HG03175 (cell line): ENCODE data around the gene MYH4.

ENCODE experiments used
- ATAC-seq: cut with Tn5 transposase; IDR thresholded peaks from one replicate; pipeline ENCODE4 v1.9.1; 2021; ENCODE audit warnings: mild to moderate bottlenecking, moderate library complexity; ENCODE audit not compliant: unreplicated experiment

Gene MYH4

DNA sequence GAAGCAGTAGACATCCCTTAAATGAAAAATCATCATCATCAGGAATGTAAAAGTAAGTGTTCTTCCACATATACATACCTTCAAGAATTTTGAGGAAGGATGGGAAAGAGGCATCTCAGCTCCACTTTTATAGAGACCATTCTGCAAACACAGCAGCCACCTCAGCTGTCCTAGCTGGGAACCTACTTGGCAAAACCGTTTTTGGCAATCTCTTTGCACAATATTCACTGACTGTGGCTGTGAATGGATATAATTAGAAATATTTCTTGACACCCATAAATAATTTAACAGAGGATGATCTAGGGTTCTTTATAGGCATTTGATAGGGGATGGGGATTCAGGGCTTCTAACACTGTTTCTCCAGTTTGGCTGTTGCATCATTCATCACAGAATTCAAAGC lies at the start of gene MYH4:
MYH4 (minus strand) TSS at position 101 of the 400 bp plus-strand sequence. CDS start 2,814 bp downstream, outside the sequence.
- no peak for ATAC-seq

DNA sequence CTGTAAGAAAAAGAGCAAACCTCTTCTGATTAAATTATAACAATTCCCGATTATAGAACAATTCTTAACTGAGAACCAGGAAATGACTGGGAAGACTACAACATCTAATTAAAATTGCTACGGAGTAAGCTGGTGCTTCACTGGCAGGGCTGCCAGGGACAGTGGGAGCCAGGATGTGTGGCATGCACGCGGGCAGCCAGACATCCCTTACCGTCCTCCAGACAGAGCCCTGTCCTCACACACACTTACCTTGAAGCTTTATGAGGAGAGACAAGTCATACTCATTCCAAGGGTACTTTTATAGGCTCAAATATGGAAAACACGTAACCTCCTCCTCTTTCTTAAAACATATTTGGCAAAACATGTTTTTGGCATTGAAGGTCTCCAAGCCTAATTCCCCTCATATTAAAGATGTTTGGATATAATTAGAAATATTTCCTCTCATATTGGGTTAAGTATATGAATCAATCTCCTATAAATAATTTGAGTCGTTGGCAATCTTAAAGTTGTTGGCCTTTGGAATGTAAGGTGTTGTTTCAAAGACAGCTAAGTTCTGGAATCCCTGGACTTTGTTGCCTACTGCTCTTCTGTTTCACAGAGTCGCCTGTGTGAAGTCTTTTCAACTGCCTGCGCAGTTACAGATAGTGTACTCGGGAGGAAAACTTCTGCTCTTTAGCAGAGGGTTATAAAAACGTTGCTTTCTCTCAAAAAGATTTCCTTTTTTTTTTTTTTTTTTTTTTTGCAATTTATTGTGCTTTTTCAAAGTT lies 49.1 kb upstream of the MYH4 start, which contains the start of gene MYH1:
MYH1 (minus strand) TSS at position 272 of the 767 bp plus-strand sequence. CDS start 1,900 bp downstream, outside the sequence.
- no peak for ATAC-seq

DNA sequence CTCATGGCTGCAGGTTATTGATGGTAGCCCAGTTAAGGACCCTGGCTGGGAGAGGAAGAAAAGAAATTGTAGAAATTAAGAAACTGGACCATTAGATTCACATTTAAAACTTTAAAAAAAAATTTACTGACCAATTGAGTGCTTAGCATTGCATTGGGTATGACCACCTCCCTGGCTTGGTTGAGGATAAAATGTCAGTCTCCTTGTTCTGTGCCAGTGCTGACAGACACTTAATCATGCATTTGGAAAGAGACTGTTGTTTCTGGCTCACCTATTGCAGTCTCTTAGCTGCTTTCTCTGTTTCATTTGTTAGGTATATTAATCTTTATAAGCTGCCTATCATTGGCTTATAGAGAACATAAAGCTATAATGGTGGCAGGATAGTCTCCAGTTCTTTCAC lies 47.3 kb upstream of the MYH4 start:
- ATAC-seq, result no peak

DNA sequence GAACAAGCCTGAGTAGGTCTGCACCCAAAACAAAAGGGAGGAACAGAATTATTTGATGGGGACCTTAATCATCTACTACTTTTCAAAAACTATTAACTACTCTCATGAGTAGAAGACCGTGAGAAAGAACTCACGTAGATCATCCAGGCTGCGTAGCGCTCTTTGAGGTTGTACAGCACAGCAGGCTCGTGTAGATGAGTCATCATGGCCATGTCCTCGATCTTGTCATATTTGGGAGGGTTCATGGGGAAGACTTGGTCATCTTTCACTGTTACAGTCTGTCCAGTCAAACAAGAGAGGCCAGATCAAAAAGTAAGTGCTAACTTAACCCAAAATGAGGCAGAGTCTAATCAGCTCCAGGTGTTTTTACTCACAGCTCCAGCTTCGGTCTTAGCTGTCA lies 46.7 kb upstream of the MYH4 start:
- no peak for ATAC-seq

DNA sequence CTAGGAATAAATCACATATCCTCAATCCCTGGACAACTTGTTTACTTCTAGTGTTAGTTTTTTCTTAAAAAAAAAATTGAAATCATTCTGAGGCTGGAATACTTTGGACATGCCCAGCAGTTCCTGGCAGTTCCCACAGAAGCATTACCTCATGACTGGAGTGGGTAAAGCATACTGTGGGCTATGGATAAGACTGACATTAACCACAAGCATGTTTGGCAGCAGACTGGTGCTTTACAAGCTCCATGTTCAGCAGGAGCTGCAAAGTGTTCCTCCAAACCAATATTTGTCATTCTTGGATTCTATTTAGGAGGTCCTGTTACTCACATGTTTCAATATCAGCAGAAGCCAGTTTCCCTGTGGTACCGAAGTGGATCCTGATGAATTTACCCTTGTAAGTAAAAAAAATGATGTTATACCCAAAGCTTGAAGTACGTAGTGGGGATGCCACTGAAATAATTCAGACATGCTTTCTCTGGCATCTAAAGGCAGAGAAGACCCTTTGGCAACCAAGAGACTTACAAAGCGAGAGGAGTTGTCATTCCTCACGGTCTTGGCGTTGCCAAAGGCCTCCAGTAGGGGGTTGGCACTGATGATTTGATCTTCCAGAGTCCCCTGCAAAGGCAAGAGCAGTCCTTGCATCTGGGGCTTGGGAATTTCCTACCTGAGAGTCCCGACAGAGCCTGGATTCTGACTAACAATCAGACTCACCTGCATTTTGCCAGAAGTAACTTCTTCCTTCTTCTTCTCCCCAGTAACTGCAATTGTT lies 44.1 kb upstream of the MYH4 start:
- no peak for ATAC-seq

DNA sequence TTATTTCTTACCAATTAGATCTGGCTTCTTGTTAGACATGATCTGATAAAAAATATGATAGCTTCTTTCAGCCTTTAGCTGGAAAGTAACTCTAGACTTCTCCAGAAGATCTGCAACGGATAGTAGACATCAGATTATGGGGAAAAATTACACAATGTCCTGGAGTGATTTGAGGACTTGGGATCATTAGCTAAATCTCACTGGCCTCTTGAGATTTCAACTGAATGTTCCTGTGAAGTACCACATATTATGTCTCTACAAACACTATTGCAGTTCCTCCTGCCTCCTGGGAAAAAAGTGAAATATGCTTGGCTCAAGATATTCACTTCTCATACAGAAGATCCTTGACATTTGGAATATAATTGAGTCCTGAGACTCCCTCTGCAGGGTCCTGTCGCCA lies 43.5 kb upstream of the MYH4 start:
- ATAC-seq, result no peak

DNA sequence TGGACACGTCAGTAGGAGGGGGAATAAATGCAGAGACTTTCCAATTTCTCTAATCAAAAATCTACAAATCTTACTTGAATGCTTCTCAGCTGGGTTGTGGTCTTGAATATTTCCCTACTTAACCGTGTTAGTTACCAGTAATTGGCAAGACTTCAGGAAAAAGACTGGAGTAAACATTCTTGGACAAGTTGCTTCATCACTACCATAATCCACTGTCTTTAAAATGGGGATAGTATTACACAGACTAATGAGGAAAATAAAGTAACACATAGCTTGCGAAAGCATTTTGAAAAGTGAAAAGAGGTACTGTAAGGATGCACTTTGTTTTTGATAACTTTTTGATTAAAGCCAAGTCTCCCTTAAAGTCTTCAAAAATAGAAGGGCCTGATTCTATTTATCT lies 30.6 kb upstream of the MYH4 start:
- ATAC-seq, result no peak

DNA sequence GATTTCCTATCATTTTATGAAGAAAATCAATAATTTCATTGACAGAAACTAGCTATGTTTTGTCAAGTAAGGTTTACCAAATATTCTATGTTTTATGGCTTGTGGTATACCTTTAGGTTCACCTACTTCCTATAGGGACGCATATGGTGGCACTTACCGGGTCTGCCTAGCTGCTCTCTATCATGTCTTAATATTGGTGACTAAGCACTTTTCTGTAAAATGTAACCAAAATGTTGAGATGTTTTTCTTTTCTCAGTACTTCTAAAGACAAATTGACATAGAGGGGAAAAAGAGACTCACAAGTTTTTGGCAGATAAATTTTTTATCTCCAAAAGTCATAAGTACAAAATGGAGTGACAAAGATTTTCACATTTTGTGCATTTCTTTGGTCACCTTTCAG lies 22.6 kb upstream of the MYH4 start:
- ATAC-seq, result no peak

DNA sequence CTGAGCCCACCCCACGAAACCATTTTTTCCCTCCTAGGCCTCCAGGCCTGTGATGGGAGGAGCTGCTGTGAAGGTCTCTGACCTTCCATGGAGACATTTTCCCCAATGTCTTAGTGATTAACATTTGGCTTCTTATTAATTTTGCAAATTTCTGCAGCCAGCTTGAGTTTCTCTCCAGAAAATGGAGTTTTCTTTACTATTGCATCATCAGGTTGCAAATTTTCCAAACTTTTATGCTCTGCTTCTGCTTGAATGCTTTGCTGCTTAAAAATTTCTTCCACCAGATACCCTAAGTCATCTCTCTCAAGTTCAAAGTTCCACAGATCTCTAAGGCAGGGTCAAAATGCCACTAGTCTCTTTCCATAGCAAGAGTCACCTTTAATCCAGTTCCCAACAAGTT lies 12.9 kb upstream of the MYH4 start:
- no peak for ATAC-seq

DNA sequence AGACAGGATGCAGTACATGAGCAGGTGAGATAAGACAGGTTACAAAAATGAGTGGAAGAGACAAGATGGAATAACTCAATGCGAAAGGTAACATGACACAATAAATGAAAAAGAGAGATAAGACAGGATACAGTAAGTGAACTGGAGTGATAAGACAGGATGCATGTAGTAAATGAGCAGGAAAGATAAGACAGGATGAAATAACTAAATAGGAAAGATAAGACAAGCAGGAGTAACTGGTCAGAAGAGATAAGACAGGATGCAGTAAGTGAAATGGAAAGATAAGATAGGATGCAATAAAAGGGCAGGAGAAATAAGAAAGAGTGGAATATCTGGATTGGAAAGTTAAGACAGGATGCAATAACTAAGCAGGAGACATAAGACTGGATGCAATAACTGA lies 8.3 kb upstream of the MYH4 start:
- ATAC-seq, result no peak

DNA sequence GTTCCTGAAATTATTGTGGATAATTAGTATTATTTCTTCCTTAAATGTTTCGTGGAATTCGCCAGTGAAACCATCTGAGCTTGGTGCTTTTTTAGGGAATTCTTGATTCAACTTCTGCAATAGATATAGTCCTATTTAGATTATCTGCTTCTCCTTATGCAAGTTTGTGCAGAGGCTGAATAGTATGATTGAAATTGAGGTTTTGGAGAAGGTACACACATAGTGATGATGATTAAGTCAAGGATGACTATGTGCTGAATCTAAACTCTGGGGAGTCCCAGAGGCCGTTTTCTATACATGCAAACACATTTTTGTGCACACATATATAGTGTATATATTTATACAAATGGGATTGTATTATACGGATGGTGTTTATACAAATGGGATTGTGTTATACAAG lies 5.2 kb upstream of the MYH4 start:
- no peak for ATAC-seq

DNA sequence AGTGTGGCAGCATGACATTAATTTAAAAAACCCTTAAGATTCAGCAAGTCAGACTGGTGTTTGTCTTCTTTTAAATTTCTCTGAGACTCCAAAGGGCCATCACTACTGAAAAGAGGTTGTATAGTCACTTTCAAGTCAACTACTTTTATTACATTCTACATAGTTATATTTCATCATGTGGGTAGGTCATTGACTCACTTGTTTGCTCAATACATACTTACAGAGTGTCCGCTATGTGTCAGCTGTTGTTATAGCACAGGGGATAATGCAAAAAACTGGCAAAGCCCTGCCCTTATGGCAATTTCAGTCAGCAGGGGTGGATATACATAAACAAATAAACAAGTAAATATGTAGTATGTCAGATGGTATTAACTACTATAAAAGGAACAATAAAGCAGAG lies 2.5 kb upstream of the MYH4 start:
- ATAC-seq, result no peak

DNA sequence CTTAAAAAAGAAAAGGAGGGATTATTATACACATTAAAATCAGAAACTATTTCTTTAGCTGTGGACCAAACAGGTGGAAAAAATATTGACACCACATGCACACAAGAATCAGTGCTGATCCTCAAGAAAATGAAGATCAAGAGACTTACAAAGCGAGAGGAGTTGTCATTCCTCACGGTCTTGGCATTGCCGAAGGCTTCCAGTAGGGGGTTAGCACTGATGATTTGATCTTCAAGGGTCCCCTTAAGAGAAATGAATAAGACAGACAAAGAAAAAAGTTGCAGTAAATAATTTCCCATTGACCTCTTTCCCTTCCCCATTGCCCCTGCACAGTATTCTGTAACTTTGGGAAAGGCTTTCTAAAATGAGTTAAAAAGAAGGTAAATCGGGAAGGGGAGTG lies 6.0 kb downstream of the MYH4 start:
- ATAC-seq, result no peak

DNA sequence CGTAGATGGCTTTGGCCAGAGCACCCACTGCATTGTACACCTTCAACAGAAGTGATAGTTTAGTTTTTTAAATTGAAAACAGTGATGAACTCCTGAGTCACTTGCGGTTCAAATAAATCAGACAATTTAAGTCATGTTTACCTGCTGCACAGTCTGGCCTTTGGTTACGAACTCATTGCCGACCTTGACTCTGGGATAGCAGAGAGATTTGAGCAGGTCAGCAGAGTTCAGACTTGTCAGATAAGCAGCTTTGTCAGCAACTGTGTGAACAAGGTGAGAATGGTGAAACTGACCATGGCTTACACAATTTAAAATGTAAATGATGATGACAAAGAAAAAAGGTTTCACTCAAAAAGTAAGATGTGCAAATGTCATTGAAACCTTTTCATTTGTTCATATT lies 9.3 kb downstream of the MYH4 start:
- ATAC-seq, result no peak

DNA sequence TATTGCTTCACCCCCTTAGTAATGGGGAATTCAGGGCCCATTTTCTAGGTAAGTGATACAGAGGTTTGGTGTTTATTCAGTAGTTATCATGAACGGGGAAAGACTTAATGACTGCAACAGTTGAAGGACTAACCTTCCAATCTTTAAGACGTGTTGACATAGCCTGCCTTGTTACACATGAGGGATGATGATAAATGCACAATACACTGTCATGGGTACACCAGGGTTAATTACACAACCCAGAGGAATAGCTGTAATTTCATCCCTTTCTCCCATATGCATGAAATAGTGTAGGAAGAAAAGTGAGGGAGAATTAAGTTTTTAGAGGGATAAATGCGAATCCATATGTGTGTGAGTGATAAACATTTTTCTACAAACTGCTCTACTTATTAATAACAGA lies 10.7 kb downstream of the MYH4 start:
- no peak for ATAC-seq

DNA sequence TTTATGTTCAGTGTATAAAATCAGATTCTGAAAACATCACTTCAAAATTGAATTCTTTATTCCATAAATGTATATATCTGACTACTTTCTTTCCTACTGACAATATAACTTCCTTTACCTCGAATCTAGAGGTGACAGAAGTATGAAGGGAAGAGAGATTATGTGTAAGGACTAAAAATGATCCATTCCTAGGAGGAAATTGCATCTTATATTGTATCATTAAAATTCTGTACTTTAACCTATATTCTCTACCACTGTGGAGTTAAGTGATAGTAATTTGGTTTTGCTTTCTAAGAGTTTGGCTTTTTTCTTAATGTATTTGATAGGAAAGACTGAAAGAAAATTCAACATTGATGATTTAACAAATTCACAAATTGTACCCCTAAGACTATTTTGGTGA lies 11.4 kb downstream of the MYH4 start:
- no peak for ATAC-seq

DNA sequence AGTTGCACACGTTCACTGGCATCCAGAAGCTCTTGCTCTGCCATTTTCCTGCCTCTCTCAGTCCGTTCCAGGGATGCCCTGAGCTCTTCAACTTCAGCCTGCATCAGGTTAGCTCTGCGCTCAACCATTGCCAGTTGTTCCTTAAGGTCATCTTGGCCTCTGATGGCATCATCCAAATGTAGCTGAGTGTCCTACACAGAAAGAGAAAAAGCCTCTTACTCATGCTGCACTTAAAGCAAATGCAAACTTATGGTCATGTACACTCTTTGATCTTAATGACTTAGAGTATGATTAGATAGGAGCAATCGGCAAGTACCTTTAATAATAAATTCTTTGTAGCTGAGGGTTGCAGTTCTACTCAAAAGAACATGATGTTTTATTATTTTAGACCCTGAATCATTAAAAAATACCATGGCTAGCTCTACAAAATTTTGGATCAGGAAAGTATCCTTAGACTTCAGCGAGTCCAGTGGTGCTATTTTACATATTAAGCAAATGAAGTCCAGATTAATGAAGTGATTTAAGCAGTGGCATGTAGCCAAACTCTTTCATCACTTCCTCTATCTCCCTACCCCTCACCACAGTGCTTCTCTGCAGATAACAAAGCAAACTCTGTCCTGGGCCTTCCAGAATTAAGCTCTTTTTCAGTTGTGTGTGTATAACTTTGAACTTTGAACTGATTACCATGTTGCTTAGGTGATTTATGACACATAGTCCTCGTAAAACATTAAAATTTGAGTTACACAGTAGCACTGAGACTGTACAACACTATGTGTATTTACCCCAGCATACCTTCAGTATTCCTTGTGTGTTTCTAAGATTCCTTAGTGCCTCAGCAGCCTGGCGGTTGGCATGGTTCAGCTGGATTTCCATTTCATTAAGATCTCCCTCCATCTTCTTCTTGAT lies 22.1 kb downstream of the MYH4 start:
- ATAC-seq, result no peak

DNA sequence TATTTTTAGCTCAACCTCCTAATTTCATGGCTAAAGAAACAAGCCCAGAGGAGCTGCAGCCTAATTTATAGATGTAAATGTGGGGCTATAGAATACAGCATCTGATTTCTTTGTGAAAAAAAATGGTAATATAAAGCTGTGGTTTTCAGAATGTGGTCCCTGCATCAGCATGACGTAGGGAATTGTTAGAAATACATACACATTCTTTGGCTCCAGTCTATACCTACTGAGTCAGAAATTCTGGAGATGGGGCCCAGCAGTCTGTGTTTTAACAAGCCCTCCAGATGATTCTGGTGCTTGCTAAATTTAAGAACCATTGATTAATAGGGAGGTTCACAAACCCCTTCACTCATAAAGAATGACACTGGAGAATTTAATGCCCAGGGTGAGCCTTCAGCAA lies 29.5 kb downstream of the MYH4 start:
- ATAC-seq, result no peak

DNA sequence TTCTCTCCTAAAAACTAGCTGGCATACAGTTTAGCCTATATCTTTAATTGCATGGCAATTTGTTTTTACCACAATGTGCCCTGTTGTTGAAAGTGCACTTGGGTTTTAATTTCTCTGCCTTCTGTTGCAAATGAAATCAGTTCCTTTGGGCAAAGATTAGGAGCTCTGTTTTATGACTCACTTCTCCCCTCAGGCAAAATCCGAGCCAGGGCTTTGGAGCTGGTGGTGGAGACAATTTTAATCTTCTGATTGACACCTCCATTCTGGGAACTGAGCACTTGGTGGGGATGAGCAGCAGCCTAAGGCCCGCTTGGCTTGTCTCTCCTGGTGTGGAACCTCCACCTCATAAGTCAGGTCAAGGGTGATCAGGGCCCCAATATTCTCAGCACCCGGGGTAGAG lies 34.3 kb downstream of the MYH4 start:
- ATAC-seq, result no peak

DNA sequence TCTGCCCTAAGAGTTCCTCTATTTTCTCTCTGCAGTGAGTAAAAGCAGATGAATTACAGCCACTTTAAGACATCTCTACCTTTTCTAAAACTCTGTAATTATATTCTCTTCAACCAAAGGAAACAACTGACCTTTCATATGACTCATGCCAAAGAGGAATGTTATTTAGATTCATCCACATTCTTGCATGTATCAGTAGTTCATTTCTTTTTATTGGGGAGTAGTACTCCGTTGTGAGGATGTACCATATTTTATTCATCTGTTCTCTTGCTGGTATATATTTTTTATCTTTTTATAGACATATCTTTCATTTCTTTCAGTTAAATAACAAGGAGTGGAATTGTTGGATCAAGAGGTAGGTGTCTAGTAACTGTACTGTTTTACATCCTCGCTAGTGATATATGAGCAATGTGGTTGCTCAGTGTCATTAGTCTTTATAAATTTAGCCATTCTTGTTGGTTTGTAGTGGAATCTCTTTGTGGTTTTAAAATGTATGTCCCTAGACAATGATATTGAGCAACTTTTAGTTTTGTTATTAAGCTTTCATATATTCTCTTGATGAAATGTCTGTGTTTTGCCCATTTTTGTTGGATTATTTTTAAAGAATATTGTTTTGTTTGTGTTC lies 39.8 kb downstream of the MYH4 start:
- no peak for ATAC-seq

DNA sequence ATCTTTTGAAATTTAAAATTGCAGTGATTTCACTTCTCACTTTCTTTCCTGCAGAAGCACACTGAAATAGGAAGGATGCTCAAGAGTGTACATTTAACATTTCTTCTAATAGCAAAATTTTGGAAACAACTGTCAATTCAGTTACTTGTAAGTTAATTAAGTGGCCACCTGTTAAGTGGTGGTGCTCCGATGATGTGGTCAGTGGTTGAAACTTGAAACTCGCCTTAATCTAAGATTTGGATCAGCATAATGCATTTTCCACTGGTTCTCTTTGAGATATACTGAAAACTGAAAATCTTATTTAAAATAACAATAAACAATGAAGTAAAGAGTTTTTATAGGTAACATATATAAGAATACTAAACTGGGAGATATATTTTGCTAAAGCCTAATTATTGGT lies 40.6 kb downstream of the MYH4 start:
- no peak for ATAC-seq
